ENCODE results near the gene INPP5A.

The INPP5A gene

GRCh38 chr10:132810807-132811700 is 273.5 kb downstream of the INPP5A start:
- Histone ChIP-seq H3K9me3 (ENCODE audit: control insufficient read depth, insufficient read depth, low read length) (peaks cover 29% of the 10 kb centered on the region; the same call in 1 of the 2 replicates), H3K79me2 (ENCODE audit: control insufficient read depth, low read length) (no peaks in the 10 kb centered on the region), H3F3A (ENCODE audit: control insufficient read depth, insufficient read depth) (no peaks in the 10 kb centered on the region), H3K4me1 (ENCODE audit: control insufficient read depth, low read length) (no peaks in the 10 kb centered on the region), H4K20me1 (ENCODE audit: control insufficient read depth, insufficient read depth, low read depth, low read length) (no peaks in the 10 kb centered on the region), H3K4me2 (ENCODE audit: low read length) (no peak overlapping the region), H3K4me3 (ENCODE audit: low read length) (no peak overlapping the region), H3K27me3 (ENCODE audit: control insufficient read depth, low read length) (no peaks in the 10 kb centered on the region), H3K36me3 (ENCODE audit: control insufficient read depth, low read length) (no peaks in the 10 kb centered on the region), H3K27ac (ENCODE audit: low read depth, low read length) (no peak overlapping the region), H3K9me2 (replicated peaks; ENCODE audit: control insufficient read depth, low read length) (no peaks in the 10 kb centered on the region)
- TF ChIP-seq EZH2phosphoT487 (IDR thresholded peaks at IDR 0.05; ENCODE audit: borderline replicate concordance, low read length) = no peak

GRCh38 chr10:132811891-132812481 is 274.4 kb downstream of the INPP5A start:
- Histone ChIP-seq H3K9me2 (replicated peaks; ENCODE audit: control insufficient read depth, low read length) (no peaks in the 10 kb centered on the region), H3K4me3 (ENCODE audit: low read length) (no peak overlapping the region)
- TF ChIP-seq EZH2phosphoT487 (IDR thresholded peaks at IDR 0.05; ENCODE audit: borderline replicate concordance, low read length) (no peak), CTCF (IDR thresholded peaks at IDR 0.05; ENCODE audit: low read depth, low read length, poor library complexity, severe bottlenecking) (no peak)

GRCh38 chr10:132812520-132812919 is 274.9 kb downstream of the INPP5A start:
- H3K27ac ChIP-seq (ENCODE audit: low read depth, low read length) = no peak overlapping the region
- no peaks in the 10 kb centered on the region for H3K4me1 ChIP-seq (ENCODE audit: control insufficient read depth, low read length)
- no peaks in the 10 kb centered on the region for H4K20me1 ChIP-seq (ENCODE audit: control insufficient read depth, insufficient read depth, low read depth, low read length)
- H3K79me2 ChIP-seq (ENCODE audit: control insufficient read depth, low read length) = no peaks in the 10 kb centered on the region
- H3K36me3 ChIP-seq (ENCODE audit: control insufficient read depth, low read length) = no peaks in the 10 kb centered on the region
- no peaks in the 10 kb centered on the region for H3F3A ChIP-seq (ENCODE audit: control insufficient read depth, insufficient read depth)
- H3K9me3 ChIP-seq (ENCODE audit: control insufficient read depth, insufficient read depth, low read length) = peaks cover 29% of the 10 kb centered on the region; the same call in 1 of the 2 replicates
- H3K9me2 ChIP-seq (replicated peaks; ENCODE audit: control insufficient read depth, low read length) = no peaks in the 10 kb centered on the region
- no peak overlapping the region for H3K4me2 ChIP-seq (ENCODE audit: low read length)
- no peak overlapping the region for H3K4me3 ChIP-seq (ENCODE audit: low read length)
- no peaks in the 10 kb centered on the region for H3K27me3 ChIP-seq (ENCODE audit: control insufficient read depth, low read length)
- TF ChIP-seq EZH2phosphoT487 (IDR thresholded peaks at IDR 0.05; ENCODE audit: borderline replicate concordance, low read length) (no peak), CTCF (IDR thresholded peaks at IDR 0.05; ENCODE audit: low read depth, low read length, poor library complexity, severe bottlenecking) (no peak)

More at GRCh38 chr10:132811891-132812481, 274.4 kb downstream of the INPP5A start:
- no peak overlapping the region for H3K27ac ChIP-seq (ENCODE audit: low read depth, low read length)
- no peak overlapping the region for H3K4me2 ChIP-seq (ENCODE audit: low read length)
- no peaks in the 10 kb centered on the region for H3F3A ChIP-seq (ENCODE audit: control insufficient read depth, insufficient read depth)
- no peaks in the 10 kb centered on the region for H3K79me2 ChIP-seq (ENCODE audit: control insufficient read depth, low read length)
- peaks cover 29% of the 10 kb centered on the region; the same call in 1 of the 2 replicates for H3K9me3 ChIP-seq (ENCODE audit: control insufficient read depth, insufficient read depth, low read length)
- H3K4me1 ChIP-seq (ENCODE audit: control insufficient read depth, low read length) = no peaks in the 10 kb centered on the region
- no peaks in the 10 kb centered on the region for H3K36me3 ChIP-seq (ENCODE audit: control insufficient read depth, low read length)
- H4K20me1 ChIP-seq (ENCODE audit: control insufficient read depth, insufficient read depth, low read depth, low read length) = no peaks in the 10 kb centered on the region
- no peaks in the 10 kb centered on the region for H3K27me3 ChIP-seq (ENCODE audit: control insufficient read depth, low read length)

GRCh38 chr10:132813001-132813401 is 275.4 kb downstream of the INPP5A start:
- no peaks in the 10 kb centered on the region for H3K4me1 ChIP-seq (ENCODE audit: control insufficient read depth, low read length)
- H3F3A ChIP-seq (ENCODE audit: control insufficient read depth, insufficient read depth) = no peaks in the 10 kb centered on the region
- no peaks in the 10 kb centered on the region for H3K27me3 ChIP-seq (ENCODE audit: control insufficient read depth, low read length)
- no peaks in the 10 kb centered on the region for H3K36me3 ChIP-seq (ENCODE audit: control insufficient read depth, low read length)
- H3K9me2 ChIP-seq (replicated peaks; ENCODE audit: control insufficient read depth, low read length) = no peaks in the 10 kb centered on the region
- H3K9me3 ChIP-seq (ENCODE audit: control insufficient read depth, insufficient read depth, low read length) = peaks cover 32% of the 10 kb centered on the region; the same call in 1 of the 2 replicates
- H3K4me2 ChIP-seq (ENCODE audit: low read length) = no peak overlapping the region
- H3K79me2 ChIP-seq (ENCODE audit: control insufficient read depth, low read length) = no peaks in the 10 kb centered on the region
- no peaks in the 10 kb centered on the region for H4K20me1 ChIP-seq (ENCODE audit: control insufficient read depth, insufficient read depth, low read depth, low read length)
- no peak overlapping the region for H3K27ac ChIP-seq (ENCODE audit: low read depth, low read length)
- no peak for TF ChIP-seq EZH2phosphoT487 (IDR thresholded peaks at IDR 0.05; ENCODE audit: borderline replicate concordance, low read length)
- no peak for TF ChIP-seq CTCF (IDR thresholded peaks at IDR 0.05; ENCODE audit: low read depth, low read length, poor library complexity, severe bottlenecking)
- no peak overlapping the region for H3K4me3 ChIP-seq (ENCODE audit: low read length)

All from DOHH2 (cell line).